Measurements from ENCODE around the gene FRS3.
"Not testable (repeated sequence)": the region's sequence is repeated elsewhere in the genome, so short reads cannot be mapped to it uniquely, and the experiment has no call there.

FRS3 gene, protein sequence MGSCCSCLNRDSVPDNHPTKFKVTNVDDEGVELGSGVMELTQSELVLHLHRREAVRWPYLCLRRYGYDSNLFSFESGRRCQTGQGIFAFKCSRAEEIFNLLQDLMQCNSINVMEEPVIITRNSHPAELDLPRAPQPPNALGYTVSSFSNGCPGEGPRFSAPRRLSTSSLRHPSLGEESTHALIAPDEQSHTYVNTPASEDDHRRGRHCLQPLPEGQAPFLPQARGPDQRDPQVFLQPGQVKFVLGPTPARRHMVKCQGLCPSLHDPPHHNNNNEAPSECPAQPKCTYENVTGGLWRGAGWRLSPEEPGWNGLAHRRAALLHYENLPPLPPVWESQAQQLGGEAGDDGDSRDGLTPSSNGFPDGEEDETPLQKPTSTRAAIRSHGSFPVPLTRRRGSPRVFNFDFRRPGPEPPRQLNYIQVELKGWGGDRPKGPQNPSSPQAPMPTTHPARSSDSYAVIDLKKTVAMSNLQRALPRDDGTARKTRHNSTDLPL

DNA sequence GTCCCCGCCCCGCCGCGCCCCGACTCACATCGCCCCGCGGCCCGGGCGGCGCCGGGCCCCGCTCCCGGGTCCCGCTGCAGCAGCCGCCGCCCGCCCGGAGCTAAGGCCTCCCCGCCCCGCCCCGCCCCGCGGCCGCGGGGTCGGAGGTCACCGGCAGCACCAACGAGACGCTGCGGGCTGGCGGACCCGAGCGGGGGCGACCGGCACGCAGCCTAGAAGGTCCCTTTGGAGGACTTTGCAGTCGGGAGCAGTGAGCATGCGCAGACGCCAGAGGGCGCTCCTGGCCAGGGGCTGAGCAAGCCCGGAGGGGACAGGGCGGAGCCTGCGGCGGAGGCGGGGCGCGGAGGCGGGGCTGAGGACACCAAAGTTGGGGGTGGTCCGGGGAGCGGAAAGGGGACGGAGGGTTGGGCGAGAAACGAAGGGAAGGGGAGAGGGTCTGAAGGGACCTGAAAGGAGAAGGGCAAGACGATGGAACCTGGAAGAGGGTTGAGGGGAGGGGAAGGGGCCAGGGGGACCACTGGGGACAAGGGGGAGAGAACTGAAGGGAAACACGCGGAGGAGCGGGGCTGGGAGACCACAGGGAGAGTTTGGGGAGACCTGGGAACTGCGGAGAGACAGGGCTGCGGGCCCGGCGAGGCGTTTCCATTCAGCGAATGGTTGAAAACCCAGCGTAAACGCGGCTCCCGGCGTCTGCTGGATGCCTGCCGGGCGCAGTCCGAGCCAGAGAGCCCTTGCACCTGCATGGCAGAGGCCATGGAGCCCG, at the start of gene FRS3:
Gene FRS3, minus strand, starts transcription at position 113 of the 763 bp plus-strand sequence. CDS start 2,913 bp downstream, outside the sequence.
- peak; percentile 94 for DNase-seq (ENCODE audit: low read depth)

DNA sequence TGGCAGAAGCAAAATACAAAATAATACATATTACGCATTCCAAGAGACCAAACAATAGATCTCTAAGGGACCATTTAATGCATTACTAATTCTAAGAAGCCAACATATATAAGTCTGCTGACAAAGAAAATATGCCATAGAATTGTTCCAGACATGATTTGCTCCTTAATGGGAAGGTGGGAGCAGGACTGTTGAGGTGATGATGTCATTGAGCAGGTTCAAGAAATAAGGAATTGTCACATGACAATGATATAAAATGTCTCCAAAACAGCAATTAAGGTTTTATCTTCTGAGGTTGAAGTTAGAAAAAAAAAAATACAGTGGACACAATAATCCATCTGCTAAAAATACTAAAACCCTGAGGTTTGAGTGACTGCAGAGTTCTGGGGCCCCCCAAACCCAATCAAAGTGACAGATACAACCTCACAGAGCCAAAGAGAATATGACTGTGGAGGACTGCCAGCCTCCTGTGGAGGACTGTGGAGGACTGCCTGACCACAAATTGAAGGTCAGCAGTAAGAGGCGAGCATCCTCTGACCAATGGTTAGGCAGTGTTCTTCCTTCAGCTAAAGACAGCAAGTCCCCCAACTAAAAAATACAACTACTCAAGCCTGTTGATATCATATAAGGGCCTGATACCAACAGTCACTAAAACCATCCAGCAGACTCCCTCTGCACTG, 46.8 kb upstream of the FRS3 start:
- no peak for DNase-seq (ENCODE audit: low read depth)

DNA sequence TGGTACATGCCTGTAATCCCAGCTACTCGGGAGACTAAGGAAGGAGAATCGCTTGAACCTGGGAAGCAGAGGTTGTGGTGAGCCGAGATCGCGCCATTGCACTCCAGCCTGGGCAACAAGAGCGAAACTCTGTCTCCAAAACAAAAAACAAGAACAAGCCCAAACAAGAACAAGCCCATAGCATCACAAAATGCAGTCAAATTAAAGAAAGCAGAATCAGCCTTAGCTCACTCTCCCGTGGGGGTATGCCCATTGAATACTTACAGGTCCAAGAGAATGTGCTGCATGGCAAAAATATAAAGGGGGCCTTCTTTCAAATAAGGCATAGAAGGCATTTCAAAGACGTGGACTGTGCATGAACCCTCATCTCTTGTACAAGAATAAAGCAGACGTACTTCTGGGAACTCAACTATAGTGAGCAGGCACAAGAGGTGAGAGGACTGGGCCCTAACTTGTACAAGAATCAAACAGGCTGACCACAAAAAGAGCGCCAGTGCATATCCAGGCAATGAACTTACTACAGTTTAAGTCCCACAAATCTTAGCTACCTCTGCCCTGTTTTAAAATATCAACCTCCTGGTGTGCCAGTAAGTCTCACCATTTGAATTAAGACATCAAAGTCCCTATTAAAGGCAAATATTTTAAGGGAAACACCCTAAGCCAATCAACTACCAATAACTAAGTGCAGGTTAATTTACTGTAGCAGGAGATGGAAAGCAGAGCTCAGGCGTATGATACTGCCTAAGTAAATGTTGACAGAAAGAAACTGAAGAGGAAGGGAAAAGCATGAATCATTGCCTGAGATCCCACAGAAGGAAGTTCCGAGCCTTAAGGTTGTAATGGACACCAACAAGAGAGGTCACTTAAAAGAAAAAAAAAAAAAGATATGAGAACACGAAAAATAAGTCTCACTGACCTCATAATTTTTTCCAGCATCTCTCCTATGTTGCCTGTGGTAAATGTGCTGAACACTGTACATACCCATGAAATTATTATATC, 45.2 kb upstream of the FRS3 start:
- DNase-seq (ENCODE audit: low read depth): peak; percentile 59

GRCh38 chr6:41823178-41823577, 43.5 kb upstream of the FRS3 start:
- no peak for DNase-seq (ENCODE audit: low read depth)

DNA sequence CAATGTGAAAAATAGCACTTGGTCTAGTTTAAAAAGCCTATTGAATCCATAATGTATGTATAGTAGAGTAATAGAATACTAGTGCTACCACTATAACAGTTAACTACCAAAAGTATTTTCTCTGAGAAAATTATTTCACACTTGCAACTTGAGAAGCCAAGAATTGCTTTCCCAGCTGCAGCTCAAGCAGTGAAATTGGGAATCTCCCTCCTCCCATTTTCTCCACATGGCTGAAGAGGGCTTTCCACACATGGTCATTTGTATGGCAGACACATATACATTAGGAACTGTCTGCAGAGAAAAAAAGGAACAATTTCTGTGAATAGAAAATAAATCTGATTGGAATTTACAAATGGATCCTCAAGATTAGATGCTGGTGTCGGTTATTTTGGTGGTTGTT, 42.3 kb upstream of the FRS3 start:
- DNase-seq (ENCODE audit: low read depth): no peak

DNA sequence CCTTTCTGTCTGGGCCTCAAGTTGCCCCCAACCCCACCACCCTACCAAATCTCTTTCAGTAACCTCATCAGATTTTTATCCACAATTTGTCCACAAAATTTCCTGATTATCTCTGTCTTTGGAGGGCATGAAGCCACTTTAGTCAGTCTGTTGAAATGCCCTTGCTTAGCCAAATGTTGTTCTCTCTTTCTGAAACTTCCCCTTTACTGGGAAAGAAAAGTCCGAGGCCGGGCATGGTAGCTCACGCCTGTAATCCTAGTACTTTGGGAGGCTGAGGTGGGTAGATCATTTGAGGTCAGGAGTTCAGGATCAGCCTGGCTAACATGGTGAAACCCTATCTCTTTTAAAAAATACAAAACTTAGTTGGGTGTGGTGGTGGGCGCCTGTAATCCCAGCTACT, 41.6 kb upstream of the FRS3 start:
- no peak for DNase-seq (ENCODE audit: low read depth)

GRCh38 chr6:41818271-41819054, 38.8 kb upstream of the FRS3 start:
- peak; percentile 42 for DNase-seq (ENCODE audit: low read depth)

- DNase-seq (ENCODE audit: low read depth): no peak
Observed at GRCh38 chr6:41815587-41815986, 35.9 kb upstream of the FRS3 start.

DNA sequence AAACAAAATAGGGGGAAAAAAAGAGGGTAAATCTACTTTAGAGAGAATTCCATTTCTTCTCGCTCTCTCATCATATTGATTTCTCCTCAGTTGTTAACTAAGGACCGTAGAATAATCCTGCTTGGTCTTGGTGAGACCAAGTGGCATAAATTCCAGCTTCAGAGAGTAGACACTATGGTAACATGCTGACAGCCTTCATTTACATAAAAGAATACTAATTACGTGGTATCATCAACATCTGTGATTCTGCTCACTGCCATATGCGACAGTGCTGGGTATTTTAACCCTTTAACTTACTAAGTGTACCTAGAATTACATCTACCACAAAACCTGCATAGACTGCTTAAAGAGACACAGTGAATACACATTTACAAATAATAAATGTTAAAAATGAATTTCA, 34.9 kb upstream of the FRS3 start:
- no peak for DNase-seq (ENCODE audit: low read depth)

DNA sequence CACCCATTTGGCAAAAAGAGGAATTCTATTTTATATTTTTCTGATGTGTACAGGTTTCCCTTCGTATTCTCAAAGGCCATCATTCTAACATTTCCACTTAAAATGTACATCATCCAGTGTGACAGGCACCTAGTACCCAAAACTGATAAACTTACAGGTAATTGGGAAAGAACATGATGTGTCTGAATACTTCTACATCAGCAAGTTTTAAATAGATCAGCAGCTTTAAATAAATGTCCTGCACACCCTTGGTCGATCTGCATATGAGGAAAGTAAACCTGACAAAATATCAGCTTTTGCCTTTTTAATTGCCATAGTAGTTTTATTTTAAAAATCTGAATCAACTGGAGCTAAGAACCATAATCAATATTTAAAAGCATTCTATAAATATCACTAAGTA, 34.3 kb upstream of the FRS3 start:
- no peak for DNase-seq (ENCODE audit: low read depth)

- peak; percentile 65 for DNase-seq (ENCODE audit: low read depth)
Observed at GRCh38 chr6:41813469-41813868, 33.8 kb upstream of the FRS3 start.

- DNase-seq (ENCODE audit: low read depth): not testable (repeated sequence)
Observed at GRCh38 chr6:41811946-41812345, 32.2 kb upstream of the FRS3 start.

DNA sequence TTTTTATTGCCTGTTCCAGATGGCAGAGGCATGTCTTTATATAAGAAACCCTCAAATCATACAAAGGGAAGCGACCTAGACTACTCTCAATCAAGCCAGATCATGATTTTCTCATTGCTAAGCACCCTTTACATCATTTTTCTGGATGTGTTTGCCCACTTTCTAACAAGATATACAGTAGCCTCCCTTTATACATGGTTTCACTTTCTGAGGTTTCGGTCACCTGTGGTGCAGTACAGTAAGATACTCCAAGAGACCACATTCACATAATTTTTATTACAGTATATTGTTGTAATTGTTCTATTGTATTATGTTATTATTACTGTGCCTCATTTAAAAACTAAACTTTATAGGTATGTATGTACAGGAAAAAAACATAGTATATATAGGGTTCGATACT, 31.4 kb upstream of the FRS3 start:
- no peak for DNase-seq (ENCODE audit: low read depth)

DNA sequence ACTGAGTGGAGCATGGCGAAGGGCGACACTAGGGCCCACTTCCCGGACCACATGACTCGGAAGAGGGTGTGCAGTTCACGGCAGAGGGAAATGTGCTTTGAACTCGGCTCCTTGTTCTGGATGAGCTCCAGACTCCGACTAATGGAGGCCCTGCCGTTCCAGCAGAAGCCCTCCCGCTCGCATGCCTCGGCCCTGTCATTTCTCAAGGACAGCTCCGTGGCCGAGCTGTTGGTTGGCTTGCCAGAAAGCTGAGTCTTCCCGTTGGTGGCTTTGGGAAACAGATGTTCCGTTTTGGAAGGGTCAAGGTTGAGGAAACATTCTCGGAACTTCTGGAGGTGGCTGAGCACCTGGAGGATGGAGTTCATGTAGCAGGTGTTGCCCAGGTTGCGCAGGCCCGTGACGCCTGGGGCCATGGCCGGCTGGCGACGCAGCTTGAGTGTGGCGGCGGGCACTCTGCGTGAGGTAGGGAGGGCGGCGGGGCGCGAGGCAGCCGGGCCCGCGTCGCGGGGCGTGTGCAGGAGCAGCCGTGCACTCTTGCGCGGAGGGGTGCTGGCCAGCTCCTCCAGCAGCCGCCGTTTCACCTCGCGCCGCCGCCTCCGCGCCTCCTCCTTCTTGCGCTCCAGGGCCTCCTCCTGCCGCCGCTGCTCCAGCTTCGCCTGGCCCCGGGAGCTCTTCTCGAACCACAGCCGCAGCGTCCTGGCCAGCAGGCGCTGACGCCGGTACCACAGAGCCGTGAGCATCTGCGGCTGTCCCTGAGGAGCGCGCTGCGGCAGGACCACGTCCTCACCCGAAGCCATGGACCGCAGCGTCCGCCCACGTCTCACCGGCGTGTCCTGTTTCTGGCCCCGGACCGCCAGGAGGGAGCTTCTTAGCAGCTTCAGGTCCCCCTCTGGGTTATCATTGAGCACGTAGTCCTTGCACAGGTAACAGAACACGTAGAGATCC, 26.4 kb upstream of the FRS3 start:
- no peak for DNase-seq (ENCODE audit: low read depth)

DNA sequence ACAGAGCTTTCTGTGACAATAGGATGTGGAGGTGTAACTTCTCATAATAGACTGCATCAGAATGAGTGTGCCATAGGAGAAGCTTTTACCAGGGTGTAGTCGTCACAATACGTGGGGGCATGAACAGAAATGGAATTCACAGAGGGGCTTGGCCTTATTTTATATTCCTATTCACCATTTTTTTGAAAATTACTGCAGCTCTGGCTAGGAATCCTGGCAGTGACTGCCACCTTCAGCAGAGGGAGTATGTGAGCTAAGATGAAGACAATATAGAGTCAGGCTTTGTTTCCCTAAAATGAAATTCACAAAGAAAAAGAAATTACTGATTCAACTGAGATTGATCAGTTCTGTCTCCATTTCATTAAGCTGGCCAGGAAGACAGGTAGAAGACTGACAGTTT, 21.7 kb upstream of the FRS3 start:
- DNase-seq (ENCODE audit: low read depth): peak; percentile 60

DNA sequence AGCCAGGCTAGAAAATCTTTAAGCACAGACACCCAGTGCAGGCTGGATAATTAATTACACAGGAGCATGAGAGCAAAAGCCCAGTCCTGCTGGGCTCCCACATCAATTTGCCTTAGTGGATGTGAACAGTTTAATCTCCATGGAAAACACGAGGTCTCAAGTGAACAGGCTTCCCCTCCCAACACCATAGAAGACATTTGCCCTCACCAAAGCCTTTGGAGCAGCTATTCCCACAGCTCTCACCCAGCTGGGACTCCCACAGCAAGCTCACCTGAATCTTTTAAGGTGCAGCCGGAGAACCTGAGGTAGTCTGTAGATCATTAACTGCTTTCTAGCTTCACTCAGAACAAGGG, 19.8 kb upstream of the FRS3 start:
- DNase-seq (ENCODE audit: low read depth): no peak

DNA sequence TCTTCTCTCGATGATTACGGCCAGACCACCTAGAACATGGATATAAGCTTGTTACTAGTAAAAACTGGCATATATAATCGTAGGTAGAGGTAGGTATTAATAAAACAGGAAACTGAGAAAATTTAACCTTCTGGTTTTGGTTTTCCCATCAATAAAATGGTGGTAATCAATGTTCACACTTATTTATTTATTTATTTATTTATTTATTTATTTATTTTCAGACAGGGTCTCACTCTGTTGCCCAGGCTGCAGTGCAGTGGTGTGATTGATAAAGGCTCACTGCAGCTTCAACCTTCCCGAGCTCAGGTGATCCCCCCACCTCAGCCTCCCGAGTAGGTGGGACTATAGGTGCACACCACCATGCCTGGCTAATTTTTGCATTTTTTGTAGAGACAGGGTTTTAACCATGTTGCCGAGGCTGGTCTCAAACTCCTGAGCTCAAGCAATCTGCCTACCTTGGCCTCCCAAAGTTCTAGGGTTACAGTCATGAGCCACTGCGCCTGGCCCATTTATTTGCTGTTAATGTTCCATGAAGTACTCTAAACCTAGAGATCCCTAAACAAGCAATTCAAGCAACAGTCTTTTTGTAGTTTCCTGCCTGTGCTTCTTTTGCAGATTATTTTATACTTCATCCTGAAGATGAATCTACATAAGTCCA, 19.3 kb upstream of the FRS3 start:
- no peak for DNase-seq (ENCODE audit: low read depth)

GRCh38 chr6:41796474-41796873, 16.8 kb upstream of the FRS3 start:
- no peak for DNase-seq (ENCODE audit: low read depth)

- DNase-seq (ENCODE audit: low read depth): no peak
Observed at GRCh38 chr6:41791984-41792383, 12.3 kb upstream of the FRS3 start.

Measured in ELR (cell line).